ENCODE results near the gene PDE4D. TPM values are rescaled to one million over a fixed set of nuclear protein-coding genes. Genes with fewer than 3 reads are reported as not detected.

The PDE4D gene
- total RNA-seq, 6 experiments from 2014 or later: 1.6 to 10.3 (median 5.6) TPM

GRCh38 chr5:59813761-59814536, 79.6 kb downstream of the PDE4D start:
- Histone ChIP-seq H3K4me3 (no peak overlapping the region), H3K27me3 (no peaks in the 10 kb centered on the region), H3K36me3 (no peaks in the 10 kb centered on the region), H3K4me1 (peaks cover 0 to 7% (median 0%) of the 10 kb centered on the region in 4 donors), H3K27ac (no peak overlapping the region), H3K9me3 (no peaks in the 10 kb centered on the region)
- WGBS (ENCODE audit: insufficient coverage, low coverage, low lambda C conversion rate, missing lambda C conversion rate): 22% methylated on average over 8 of the region's 8 CpGs
- peak; percentile 46 to 60 (median 54) for TF ChIP-seq CTCF (IDR thresholded peaks at IDR 0.05)
- TF ChIP-seq POLR2A (IDR thresholded peaks at IDR 0.05): no peak
- ATAC-seq (peak; percentile 45 to 79 (median 67)), DNase-seq (no peak)
- intact Hi-C loops (cut with DNase I): no loop called here

- H3K4me3 ChIP-seq: no peak overlapping the region
- intact Hi-C loops (cut with DNase I): no loop called here
- ATAC-seq (peak; percentile 82 to 91 (median 90)), DNase-seq (peak; percentile 63 to 74 (median 71))
- TF ChIP-seq POLR2A (IDR thresholded peaks at IDR 0.05) (no peak), CTCF (IDR thresholded peaks at IDR 0.05) (peak; percentile 81 to 96 (median 92))
- no peaks in the 10 kb centered on the region for H3K27me3 ChIP-seq
- no peaks in the 10 kb centered on the region for H3K36me3 ChIP-seq
- H3K27ac ChIP-seq: no peak overlapping the region
- no peaks in the 10 kb centered on the region for H3K9me3 ChIP-seq
- peaks cover 0 to 7% (median 0%) of the 10 kb centered on the region in 4 donors for H3K4me1 ChIP-seq
- WGBS (ENCODE audit: insufficient coverage, low coverage, low lambda C conversion rate, missing lambda C conversion rate): 1% methylated on average over 14 of the region's 14 CpGs
Measured at GRCh38 chr5:59810041-59810440, 83.5 kb downstream of the PDE4D start.

- H3K36me3 ChIP-seq: no peaks in the 10 kb centered on the region
- H3K27me3 ChIP-seq: no peaks in the 10 kb centered on the region
- no peak overlapping the region for H3K4me3 ChIP-seq
- ATAC-seq: no peak
- 93% methylated on average over 3 of the region's 3 CpGs for WGBS (ENCODE audit: insufficient coverage, low coverage, low lambda C conversion rate, missing lambda C conversion rate)
- no peak overlapping the region for H3K27ac ChIP-seq
- H3K9me3 ChIP-seq: no peaks in the 10 kb centered on the region
- DNase-seq: no peak
- intact Hi-C loops (cut with DNase I): no loop called here
- H3K4me1 ChIP-seq: peaks cover 0 to 7% (median 0%) of the 10 kb centered on the region in 4 donors
- no peak for TF ChIP-seq CTCF (IDR thresholded peaks at IDR 0.05)
- TF ChIP-seq POLR2A (IDR thresholded peaks at IDR 0.05): no peak
Measured at GRCh38 chr5:59807806-59808205, 85.7 kb downstream of the PDE4D start.

- Histone ChIP-seq H3K27ac (no peak overlapping the region), H3K9me3 (no peaks in the 10 kb centered on the region), H3K4me3 (no peak overlapping the region), H3K4me1 (no peaks in the 10 kb centered on the region), H3K36me3 (no peaks in the 10 kb centered on the region), H3K27me3 (no peaks in the 10 kb centered on the region)
- intact Hi-C loops (cut with DNase I): no loop called here
- ATAC-seq (peak in 1 of 4 donors; percentile 9), DNase-seq (no peak)
- TF ChIP-seq POLR2A (IDR thresholded peaks at IDR 0.05) (no peak), CTCF (IDR thresholded peaks at IDR 0.05) (no peak)
- WGBS (ENCODE audit: insufficient coverage, low coverage, low lambda C conversion rate, missing lambda C conversion rate): 62% methylated on average over 1 of the region's 1 CpG
Measured at GRCh38 chr5:59800347-59800893, 93.1 kb downstream of the PDE4D start.

All from right lobe of liver (tissue), 6 donors.